HG03060 (cell line): ENCODE results near the gene WDR33.
"Not testable (repeated sequence)": the region's sequence is repeated elsewhere in the genome, so short reads cannot be mapped to it uniquely, and the experiment has no call there.

Experiments
- ATAC-seq: cut with Tn5 transposase; IDR thresholded peaks from one replicate; pipeline ENCODE4 v1.9.1; 2021; ENCODE audit warnings: low read depth, moderate number of reproducible peaks; ENCODE audit not compliant: unreplicated experiment

WDR33 gene

GRCh38 chr2:127770534-127770933, 40.4 kb downstream of the WDR33 start:
- ATAC-seq: not testable (repeated sequence)

- no peak for ATAC-seq
Observed at GRCh38 chr2:127769587-127769986, 41.4 kb downstream of the WDR33 start.

- ATAC-seq: no peak
Observed at GRCh38 chr2:127768775-127769479, 42.0 kb downstream of the WDR33 start.

- ATAC-seq: no peak
Observed at GRCh38 chr2:127763776-127764175, 47.2 kb downstream of the WDR33 start.

- no peak for ATAC-seq
Observed at GRCh38 chr2:127762846-127763245, 48.1 kb downstream of the WDR33 start.

- ATAC-seq: no peak
Observed at GRCh38 chr2:127762441-127762840, 48.5 kb downstream of the WDR33 start.

- no peak for ATAC-seq
Observed at GRCh38 chr2:127759931-127760330, 51.0 kb downstream of the WDR33 start.

- no peak for ATAC-seq
Observed at GRCh38 chr2:127754186-127754585, 56.8 kb downstream of the WDR33 start.

- ATAC-seq: no peak
Observed at GRCh38 chr2:127753374-127753773, 57.6 kb downstream of the WDR33 start.

- peak; percentile 99 for ATAC-seq
Observed at GRCh38 chr2:127749537-127749936, 61.4 kb downstream of the WDR33 start.

GRCh38 chr2:127747621-127748020, 63.4 kb downstream of the WDR33 start:
- no peak for ATAC-seq

- ATAC-seq: no peak
Observed at GRCh38 chr2:127743477-127744026, 67.4 kb downstream of the WDR33 start.

- no peak for ATAC-seq
Observed at GRCh38 chr2:127740665-127741288, 70.2 kb downstream of the WDR33 start.

- ATAC-seq: no peak
Observed at GRCh38 chr2:127739800-127740199, 71.2 kb downstream of the WDR33 start.

GRCh38 chr2:127737892-127738291, 73.1 kb downstream of the WDR33 start:
- no peak for ATAC-seq

- peak; percentile 51 for ATAC-seq
Observed at GRCh38 chr2:127735537-127736399, 75.2 kb downstream of the WDR33 start.

GRCh38 chr2:127735044-127735443, 75.9 kb downstream of the WDR33 start:
- ATAC-seq: no peak

GRCh38 chr2:127733816-127734537, 77.0 kb downstream of the WDR33 start:
- no peak for ATAC-seq

- no peak for ATAC-seq
Observed at GRCh38 chr2:127733113-127733815, 77.7 kb downstream of the WDR33 start.
